ENCODE data around the gene PLGLB2.
"Not testable (repeated sequence)": the region's sequence is repeated elsewhere in the genome, so short reads cannot be mapped to it uniquely, and the experiment has no call there.

Gene PLGLB2

GRCh38 chr2:87747791-87748190, at the start of gene PLGLB2:
Gene PLGLB2, plus strand, starts transcription at chr2:87748087. Its CDS starts 67 bp downstream, at chr2:87748154.
- DNase-seq (ENCODE audit: low read depth in 1 of 2, low spot score in 1 of 2): not testable (repeated sequence)

- not testable (repeated sequence) for DNase-seq (ENCODE audit: low read depth in 1 of 2, low spot score in 1 of 2)
These were observed 43.1 kb upstream of the PLGLB2 start for GRCh38 chr2:87704572-87705323.

- DNase-seq (ENCODE audit: low read depth in 1 of 2, low spot score in 1 of 2): not testable (repeated sequence)
These were observed 39.5 kb upstream of the PLGLB2 start for GRCh38 chr2:87708368-87708767.

- DNase-seq (ENCODE audit: low read depth in 1 of 2, low spot score in 1 of 2): not testable (repeated sequence)
These were observed 19.8 kb upstream of the PLGLB2 start for GRCh38 chr2:87727940-87728599.

GRCh38 chr2:87740928-87741327, 7.0 kb upstream of the PLGLB2 start:
- DNase-seq (ENCODE audit: low read depth in 1 of 2, low spot score in 1 of 2): not testable (repeated sequence)

- DNase-seq (ENCODE audit: low read depth in 1 of 2, low spot score in 1 of 2): not testable (repeated sequence)
These were observed 5.3 kb upstream of the PLGLB2 start for GRCh38 chr2:87742393-87743108.

- DNase-seq (ENCODE audit: low read depth in 1 of 2, low spot score in 1 of 2): not testable (repeated sequence)
These were observed 4.2 kb upstream of the PLGLB2 start for GRCh38 chr2:87743638-87744037.

GRCh38 chr2:87745353-87745951, 2.4 kb upstream of the PLGLB2 start:
- not testable (repeated sequence) for DNase-seq (ENCODE audit: low read depth in 1 of 2, low spot score in 1 of 2)

GRCh38 chr2:87748524-87748923, 637 bp downstream of the PLGLB2 start:
- not testable (repeated sequence) for DNase-seq (ENCODE audit: low read depth in 1 of 2, low spot score in 1 of 2)

GRCh38 chr2:87750560-87750959, 2.7 kb downstream of the PLGLB2 start:
- DNase-seq (ENCODE audit: low read depth in 1 of 2, low spot score in 1 of 2): not testable (repeated sequence)

- DNase-seq (ENCODE audit: low read depth in 1 of 2, low spot score in 1 of 2): not testable (repeated sequence)
These were observed 6.9 kb downstream of the PLGLB2 start for GRCh38 chr2:87754759-87755158.

Measured in activated T-helper 1 cell treated with anti-CD3 and anti-CD28 coated beads, Interleukin-2, amount 50 U/mL, for 16 hours (primary cell).